Measurements from ENCODE around the gene MRGPRD.

Gene MRGPRD

GRCh38 chr11:68978626-68978930, 2.2 kb downstream of the MRGPRD start:
- Histone ChIP-seq H2AK5ac (ENCODE audit: low read depth, low read length) (no peak overlapping the region), H3K18ac (ENCODE audit: low read length) (no peak overlapping the region), H2BK5ac (ENCODE audit: low read length) (no peak overlapping the region), H3K4me3 (ENCODE audit: low read length in 2 of 2) (no peak overlapping the region), H3K14ac (ENCODE audit: low read length) (no peak overlapping the region), H3K9ac (ENCODE audit: low read depth, low read length, poor library complexity) (no peak overlapping the region), H4K8ac (ENCODE audit: low read depth, low read length) (no peak overlapping the region), H3K4me2 (ENCODE audit: insufficient read depth, low read length, poor library complexity, severe bottlenecking) (no peak overlapping the region), H3K9me3 (replicated peaks in 1 of 2; ENCODE audit: control insufficient read depth in 2 of 2, insufficient read depth in 1 of 2, low read depth in 1 of 2, low read length in 2 of 2) (no peaks in the 10 kb centered on the region), H2BK12ac (ENCODE audit: low read length) (no peak overlapping the region), H2BK15ac (ENCODE audit: low read length) (no peak overlapping the region), H3K36me3 (replicated peaks in 1 of 2; ENCODE audit: control insufficient read depth in 2 of 2, insufficient read depth in 2 of 2, low read length in 2 of 2) (no peaks in the 10 kb centered on the region), H3K27me3 (ENCODE audit: control insufficient read depth in 3 of 3, insufficient read depth in 3 of 3, low read depth in 1 of 3, low read length in 3 of 3) (peaks cover 0 to 22% (median 0%) of the 10 kb centered on the region in 3 experiments), H3K4me1 (ENCODE audit: control insufficient read depth in 2 of 2, insufficient read depth in 1 of 2, low read depth in 1 of 2, low read length in 2 of 2) (no peaks in the 10 kb centered on the region), H2AFZ (ENCODE audit: low read length) (peak overlapping the region; percentile 75), H4K91ac (ENCODE audit: low read depth, low read length, poor library complexity) (no peak overlapping the region), H3K23ac (ENCODE audit: low read depth, low read length, poor library complexity) (no peak overlapping the region), H3K79me1 (ENCODE audit: low read depth, low read length) (no peaks in the 10 kb centered on the region), H3K27ac (replicated peaks; ENCODE audit: low read length) (no peak overlapping the region), H2BK120ac (ENCODE audit: low read depth, low read length) (no peak overlapping the region), H3K4ac (ENCODE audit: low read length) (no peak overlapping the region)
- DNase-seq (ENCODE audit: low spot score): no peak
- no CpG with 5 or more reads among the region's 5 CpGs for WGBS, 2 donors (ENCODE audit: extremely low coverage in 2 of 2, insufficient read length in 2 of 2, insufficient replicate concordance in 1 of 2)

- H3K36me3 ChIP-seq (replicated peaks in 1 of 2; ENCODE audit: control insufficient read depth in 2 of 2, insufficient read depth in 2 of 2, low read length in 2 of 2): no peaks in the 10 kb centered on the region
- peak overlapping the region; percentile 75 for H2AFZ ChIP-seq (ENCODE audit: low read length)
- H3K4me1 ChIP-seq (ENCODE audit: control insufficient read depth in 2 of 2, insufficient read depth in 1 of 2, low read depth in 1 of 2, low read length in 2 of 2): no peaks in the 10 kb centered on the region
- H3K4me2 ChIP-seq (ENCODE audit: insufficient read depth, low read length, poor library complexity, severe bottlenecking): no peak overlapping the region
- no peak overlapping the region for H2BK120ac ChIP-seq (ENCODE audit: low read depth, low read length)
- no peak overlapping the region for H3K23ac ChIP-seq (ENCODE audit: low read depth, low read length, poor library complexity)
- no peak for DNase-seq (ENCODE audit: low spot score)
- WGBS, 2 donors (ENCODE audit: extremely low coverage in 2 of 2, insufficient read length in 2 of 2, insufficient replicate concordance in 1 of 2): no CpG with 5 or more reads among the region's 14 CpGs
- no peaks in the 10 kb centered on the region for H3K79me1 ChIP-seq (ENCODE audit: low read depth, low read length)
- no peak overlapping the region for H4K8ac ChIP-seq (ENCODE audit: low read depth, low read length)
- no peak overlapping the region for H2AK5ac ChIP-seq (ENCODE audit: low read depth, low read length)
- no peaks in the 10 kb centered on the region for H3K9me3 ChIP-seq (replicated peaks in 1 of 2; ENCODE audit: control insufficient read depth in 2 of 2, insufficient read depth in 1 of 2, low read depth in 1 of 2, low read length in 2 of 2)
- no peak overlapping the region for H3K4me3 ChIP-seq (ENCODE audit: low read length in 2 of 2)
- H2BK12ac ChIP-seq (ENCODE audit: low read length): no peak overlapping the region
- H2BK5ac ChIP-seq (ENCODE audit: low read length): no peak overlapping the region
- H2BK15ac ChIP-seq (ENCODE audit: low read length): no peak overlapping the region
- H3K27me3 ChIP-seq (ENCODE audit: control insufficient read depth in 3 of 3, insufficient read depth in 3 of 3, low read depth in 1 of 3, low read length in 3 of 3): peaks cover 0 to 25% (median 0%) of the 10 kb centered on the region in 3 experiments
- no peak overlapping the region for H3K27ac ChIP-seq (replicated peaks; ENCODE audit: low read length)
- H3K18ac ChIP-seq (ENCODE audit: low read length): no peak overlapping the region
- H3K4ac ChIP-seq (ENCODE audit: low read length): no peak overlapping the region
- no peak overlapping the region for H3K14ac ChIP-seq (ENCODE audit: low read length)
- no peak overlapping the region for H3K9ac ChIP-seq (ENCODE audit: low read depth, low read length, poor library complexity)
- H4K91ac ChIP-seq (ENCODE audit: low read depth, low read length, poor library complexity): no peak overlapping the region
These were observed 2.8 kb downstream of the MRGPRD start for GRCh38 chr11:68977781-68978625.

- peaks cover 0 to 25% (median 0%) of the 10 kb centered on the region in 3 experiments for H3K27me3 ChIP-seq (ENCODE audit: control insufficient read depth in 3 of 3, insufficient read depth in 3 of 3, low read depth in 1 of 3, low read length in 3 of 3)
- no peak overlapping the region for H2BK15ac ChIP-seq (ENCODE audit: low read length)
- H3K14ac ChIP-seq (ENCODE audit: low read length): no peak overlapping the region
- no peak overlapping the region for H4K91ac ChIP-seq (ENCODE audit: low read depth, low read length, poor library complexity)
- WGBS, 2 donors (ENCODE audit: extremely low coverage in 2 of 2, insufficient read length in 2 of 2, insufficient replicate concordance in 1 of 2): no CpG with 5 or more reads among the region's 4 CpGs
- no peak overlapping the region for H3K9ac ChIP-seq (ENCODE audit: low read depth, low read length, poor library complexity)
- H3K4me3 ChIP-seq (ENCODE audit: low read length in 2 of 2): no peak overlapping the region
- H3K27ac ChIP-seq (replicated peaks; ENCODE audit: low read length): no peak overlapping the region
- H3K9me3 ChIP-seq (replicated peaks in 1 of 2; ENCODE audit: control insufficient read depth in 2 of 2, insufficient read depth in 1 of 2, low read depth in 1 of 2, low read length in 2 of 2): no peaks in the 10 kb centered on the region
- H2BK5ac ChIP-seq (ENCODE audit: low read length): no peak overlapping the region
- H4K8ac ChIP-seq (ENCODE audit: low read depth, low read length): no peak overlapping the region
- no peaks in the 10 kb centered on the region for H3K79me1 ChIP-seq (ENCODE audit: low read depth, low read length)
- H3K4ac ChIP-seq (ENCODE audit: low read length): no peak overlapping the region
- no peak overlapping the region for H3K4me2 ChIP-seq (ENCODE audit: insufficient read depth, low read length, poor library complexity, severe bottlenecking)
- H2BK120ac ChIP-seq (ENCODE audit: low read depth, low read length): no peak overlapping the region
- DNase-seq (ENCODE audit: low spot score): no peak
- peak overlapping the region; percentile 71 for H2AFZ ChIP-seq (ENCODE audit: low read length)
- no peak overlapping the region for H2BK12ac ChIP-seq (ENCODE audit: low read length)
- no peak overlapping the region for H3K23ac ChIP-seq (ENCODE audit: low read depth, low read length, poor library complexity)
- H3K18ac ChIP-seq (ENCODE audit: low read length): no peak overlapping the region
- no peaks in the 10 kb centered on the region for H3K4me1 ChIP-seq (ENCODE audit: control insufficient read depth in 2 of 2, insufficient read depth in 1 of 2, low read depth in 1 of 2, low read length in 2 of 2)
- H2AK5ac ChIP-seq (ENCODE audit: low read depth, low read length): no peak overlapping the region
- no peaks in the 10 kb centered on the region for H3K36me3 ChIP-seq (replicated peaks in 1 of 2; ENCODE audit: control insufficient read depth in 2 of 2, insufficient read depth in 2 of 2, low read length in 2 of 2)
These were observed 4.2 kb downstream of the MRGPRD start for GRCh38 chr11:68976563-68976962.

- no peak overlapping the region for H3K14ac ChIP-seq (ENCODE audit: low read length)
- H3K27me3 ChIP-seq (ENCODE audit: control insufficient read depth in 3 of 3, insufficient read depth in 3 of 3, low read depth in 1 of 3, low read length in 3 of 3): peaks cover 0 to 26% (median 0%) of the 10 kb centered on the region in 3 experiments
- no peak overlapping the region for H3K9ac ChIP-seq (ENCODE audit: low read depth, low read length, poor library complexity)
- H2AK5ac ChIP-seq (ENCODE audit: low read depth, low read length): no peak overlapping the region
- no peak overlapping the region for H2BK15ac ChIP-seq (ENCODE audit: low read length)
- H3K79me1 ChIP-seq (ENCODE audit: low read depth, low read length): no peaks in the 10 kb centered on the region
- H3K36me3 ChIP-seq (replicated peaks in 1 of 2; ENCODE audit: control insufficient read depth in 2 of 2, insufficient read depth in 2 of 2, low read length in 2 of 2): no peaks in the 10 kb centered on the region
- no peak overlapping the region for H3K4me2 ChIP-seq (ENCODE audit: insufficient read depth, low read length, poor library complexity, severe bottlenecking)
- no peak overlapping the region for H3K4ac ChIP-seq (ENCODE audit: low read length)
- H2BK5ac ChIP-seq (ENCODE audit: low read length): no peak overlapping the region
- no peak overlapping the region for H3K27ac ChIP-seq (replicated peaks; ENCODE audit: low read length)
- no peak overlapping the region for H2BK12ac ChIP-seq (ENCODE audit: low read length)
- H3K4me1 ChIP-seq (ENCODE audit: control insufficient read depth in 2 of 2, insufficient read depth in 1 of 2, low read depth in 1 of 2, low read length in 2 of 2): no peaks in the 10 kb centered on the region
- no peak overlapping the region for H2BK120ac ChIP-seq (ENCODE audit: low read depth, low read length)
- no peak overlapping the region for H3K18ac ChIP-seq (ENCODE audit: low read length)
- no peaks in the 10 kb centered on the region for H3K9me3 ChIP-seq (replicated peaks in 1 of 2; ENCODE audit: control insufficient read depth in 2 of 2, insufficient read depth in 1 of 2, low read depth in 1 of 2, low read length in 2 of 2)
- no CpG with 5 or more reads among the region's 4 CpGs for WGBS, 2 donors (ENCODE audit: extremely low coverage in 2 of 2, insufficient read length in 2 of 2, insufficient replicate concordance in 1 of 2)
- no peak overlapping the region for H4K8ac ChIP-seq (ENCODE audit: low read depth, low read length)
- H3K4me3 ChIP-seq (ENCODE audit: low read length in 2 of 2): no peak overlapping the region
- no peak overlapping the region for H4K91ac ChIP-seq (ENCODE audit: low read depth, low read length, poor library complexity)
- DNase-seq (ENCODE audit: low spot score): no peak
- no peak overlapping the region for H3K23ac ChIP-seq (ENCODE audit: low read depth, low read length, poor library complexity)
- peak overlapping the region; percentile 71 for H2AFZ ChIP-seq (ENCODE audit: low read length)
These were observed 4.7 kb downstream of the MRGPRD start for GRCh38 chr11:68976095-68976494.
